Measurements from ENCODE around the gene SIN3B.
"Not testable (repeated sequence)": the region's sequence is repeated elsewhere in the genome, so short reads cannot be mapped to it uniquely, and the experiment has no call there.

The SIN3B gene

GRCh38 chr19:16868423-16869130 lies 39.4 kb downstream of the SIN3B start:
- DNase-seq, result no peak

GRCh38 chr19:16869331-16869972 lies 40.3 kb downstream of the SIN3B start:
- no peak for DNase-seq

DNA sequence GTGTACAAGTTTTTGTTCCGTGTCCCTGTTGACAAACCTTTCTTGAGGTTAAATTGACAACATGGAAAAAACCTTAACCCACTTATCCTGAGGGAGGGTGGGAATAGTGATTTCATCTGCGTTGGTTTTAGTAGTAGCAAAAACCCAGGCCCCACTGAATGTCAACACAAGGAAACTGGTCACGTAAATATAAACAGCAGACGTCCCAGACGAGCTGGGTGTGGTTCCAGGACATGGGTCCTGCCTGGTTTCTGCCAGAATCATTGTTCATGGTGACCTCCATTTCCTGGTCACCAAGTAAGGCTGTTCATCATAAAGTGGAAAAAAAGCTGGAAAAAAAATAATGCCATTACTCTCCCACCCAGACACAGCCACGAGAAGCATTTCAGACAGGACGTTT lies 42.7 kb downstream of the SIN3B start:
- DNase-seq, result no peak

DNA sequence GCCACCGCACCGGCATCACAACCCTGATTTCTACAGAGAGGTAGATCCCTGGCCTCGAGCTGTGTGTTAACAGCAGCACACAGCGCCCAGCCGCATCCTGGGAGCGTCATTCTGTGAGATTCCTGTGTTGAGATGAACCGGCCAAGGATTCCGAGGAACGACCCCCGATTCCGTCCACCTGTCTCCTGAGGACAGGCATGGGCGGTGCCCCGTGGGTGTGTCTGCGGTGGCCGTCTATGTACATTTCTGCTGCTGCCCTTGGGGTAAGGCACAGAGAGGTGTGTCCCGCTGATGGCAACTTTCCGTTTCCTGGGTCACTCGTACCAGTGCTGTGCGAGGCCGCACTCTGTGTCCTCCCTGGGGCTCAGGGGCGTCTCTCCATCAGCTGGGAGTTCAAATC lies 43.5 kb downstream of the SIN3B start:
- no peak for DNase-seq

DNA sequence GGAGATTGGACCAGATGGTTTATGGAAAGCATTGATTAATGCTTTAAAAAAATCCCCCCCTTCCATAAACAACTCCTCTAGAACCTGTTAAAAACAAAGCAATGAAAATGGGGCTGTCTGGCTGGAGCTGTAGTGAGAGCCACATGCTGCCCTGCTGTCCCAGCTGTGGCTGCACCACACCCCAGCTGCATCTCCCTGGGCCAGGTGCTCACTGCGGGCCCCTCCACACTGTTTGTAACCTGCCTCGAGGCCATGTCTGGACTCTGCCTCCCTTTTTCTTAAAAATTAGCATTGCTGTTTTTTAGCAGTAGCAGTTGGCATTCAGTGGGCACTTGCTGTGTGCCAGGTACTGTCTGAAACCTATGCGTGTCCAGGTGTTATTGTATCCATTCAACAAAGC lies 44.4 kb downstream of the SIN3B start:
- no peak for DNase-seq

GRCh38 chr19:16874250-16874977 lies 45.2 kb downstream of the SIN3B start:
- DNase-seq, result no peak

DNA sequence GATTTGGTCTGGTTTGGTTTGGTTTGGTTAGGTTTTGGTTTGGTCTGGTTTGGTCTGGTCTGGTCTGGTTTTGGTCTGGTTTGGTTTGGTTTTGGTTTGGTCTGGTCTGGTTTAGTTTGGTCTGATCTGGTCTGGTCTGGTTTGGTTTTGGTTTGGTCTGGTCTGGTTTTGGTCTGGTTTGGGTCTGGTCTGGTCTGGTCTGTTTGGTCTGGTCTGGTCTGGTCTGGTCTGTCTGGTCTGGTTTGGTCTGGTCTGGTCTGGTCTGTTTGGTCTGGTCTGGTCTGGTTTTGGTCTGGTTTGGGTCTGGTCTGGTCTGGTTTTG lies 45.7 kb downstream of the SIN3B start:
- not testable (repeated sequence) for DNase-seq

GRCh38 chr19:16875584-16876555 lies 46.7 kb downstream of the SIN3B start:
- no peak for DNase-seq

DNA sequence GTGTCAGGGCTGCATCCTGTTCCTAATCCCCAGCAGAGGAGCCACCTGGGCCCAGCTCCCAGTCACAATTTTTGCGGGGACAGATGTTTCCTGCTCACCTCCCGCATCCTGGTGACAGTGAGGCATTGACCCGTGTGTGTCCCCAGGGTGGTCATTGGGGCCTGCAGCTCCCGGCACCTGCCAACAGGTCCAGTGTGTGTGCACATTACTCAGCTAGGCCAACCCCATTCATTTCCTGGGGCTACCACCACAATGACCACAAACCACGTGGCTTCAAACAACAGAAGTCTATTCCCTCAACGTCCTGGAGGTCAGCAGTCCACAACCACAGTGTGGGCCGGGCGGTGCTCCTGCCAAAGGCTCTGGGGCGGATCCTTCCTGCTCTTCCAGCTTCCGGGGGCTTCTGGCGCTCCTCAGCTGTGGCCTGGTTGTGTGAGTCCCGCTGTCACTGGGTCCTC lies 47.7 kb downstream of the SIN3B start:
- DNase-seq, result no peak

DNA sequence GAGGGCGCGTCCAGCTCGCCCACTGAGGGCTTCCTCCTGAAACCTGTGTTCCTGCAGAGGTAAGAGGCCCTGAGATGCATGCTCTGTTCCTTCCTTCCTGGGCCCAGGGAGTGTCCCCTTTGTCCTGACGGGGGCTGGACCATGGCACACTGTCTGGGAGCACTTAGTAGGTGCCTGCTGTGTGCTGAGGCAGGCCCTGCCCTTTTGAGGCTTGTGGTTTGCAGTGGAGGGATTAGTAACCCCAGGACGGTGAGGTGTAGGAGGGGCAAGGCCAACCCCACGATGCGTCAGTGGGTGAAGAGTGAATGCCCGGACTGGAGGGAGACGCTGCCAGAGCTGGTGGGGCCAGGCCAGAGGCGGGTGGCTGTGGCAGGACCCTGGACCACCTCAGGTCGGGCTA lies 48.4 kb downstream of the SIN3B start:
- DNase-seq, result no peak

DNA sequence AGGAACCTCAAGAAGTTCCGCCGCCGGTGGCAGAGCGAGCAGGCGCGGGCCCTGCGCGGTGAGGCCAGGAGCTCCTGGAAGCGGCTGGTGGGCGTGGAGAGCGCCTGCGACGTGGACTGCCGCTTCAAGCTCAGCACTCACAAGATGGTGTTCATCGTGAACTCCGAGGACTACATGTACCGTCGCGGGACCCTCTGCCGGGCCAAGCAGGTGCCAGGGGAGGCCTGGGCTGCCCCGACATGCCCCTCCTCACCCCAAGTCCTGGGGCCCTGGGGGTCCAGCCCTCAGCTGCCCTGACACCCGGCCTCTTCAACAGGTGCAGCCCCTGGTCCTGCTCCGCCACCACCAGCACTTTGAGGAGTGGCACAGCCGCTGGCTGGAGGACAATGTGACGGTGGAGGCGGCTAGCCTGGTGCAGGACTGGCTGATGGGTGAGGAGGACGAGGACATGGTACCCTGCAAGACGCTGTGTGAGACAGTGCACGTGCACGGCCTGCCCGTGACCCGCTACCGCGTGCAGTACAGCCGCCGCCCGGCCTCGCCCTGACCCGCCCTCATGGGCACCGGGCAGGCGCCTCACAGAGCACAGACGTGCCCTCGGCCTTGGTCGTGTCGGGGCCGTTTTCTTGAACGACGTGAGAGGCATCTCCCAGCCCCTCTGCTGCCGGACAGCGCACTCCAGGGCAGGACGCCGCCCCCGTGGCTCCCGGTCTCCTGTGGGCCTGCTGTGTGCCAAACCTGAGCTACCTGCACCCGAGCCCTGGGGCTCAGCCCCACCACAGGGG lies 49.2 kb downstream of the SIN3B start:
- no peak for DNase-seq

DNA sequence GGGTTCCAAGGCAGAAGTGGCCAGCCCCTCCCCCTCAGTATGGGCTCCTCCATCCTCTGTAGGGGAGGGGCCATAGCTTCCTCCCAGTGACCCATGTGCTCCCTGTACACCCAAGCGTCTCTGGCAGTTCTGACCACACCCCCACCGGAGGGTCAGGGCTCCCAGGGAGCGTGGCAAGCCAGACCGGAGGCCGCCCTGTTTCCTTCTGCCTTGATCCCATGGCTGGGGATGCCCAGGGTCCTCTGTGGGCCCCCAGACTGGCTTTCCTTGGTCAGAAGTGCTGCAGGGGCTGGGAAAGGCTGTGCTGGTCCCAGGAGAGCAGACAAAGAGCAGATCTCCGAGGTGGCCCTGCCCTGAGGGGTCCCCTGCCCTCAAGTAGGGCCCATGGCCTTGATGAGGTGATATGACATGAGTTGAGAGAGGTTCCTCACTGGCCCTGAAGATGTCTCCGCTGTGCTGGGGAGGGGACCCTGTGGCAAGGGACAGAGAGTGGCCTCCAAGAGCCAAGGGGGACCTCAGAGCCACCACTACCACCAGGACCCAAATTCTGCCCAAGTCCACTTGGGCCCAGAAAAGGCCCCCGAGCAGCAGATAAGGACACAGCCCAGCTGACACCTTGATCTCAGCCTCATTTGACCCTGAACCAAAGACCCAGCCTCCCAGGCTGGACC lies 51.8 kb downstream of the SIN3B start:
- no peak for DNase-seq

DNA sequence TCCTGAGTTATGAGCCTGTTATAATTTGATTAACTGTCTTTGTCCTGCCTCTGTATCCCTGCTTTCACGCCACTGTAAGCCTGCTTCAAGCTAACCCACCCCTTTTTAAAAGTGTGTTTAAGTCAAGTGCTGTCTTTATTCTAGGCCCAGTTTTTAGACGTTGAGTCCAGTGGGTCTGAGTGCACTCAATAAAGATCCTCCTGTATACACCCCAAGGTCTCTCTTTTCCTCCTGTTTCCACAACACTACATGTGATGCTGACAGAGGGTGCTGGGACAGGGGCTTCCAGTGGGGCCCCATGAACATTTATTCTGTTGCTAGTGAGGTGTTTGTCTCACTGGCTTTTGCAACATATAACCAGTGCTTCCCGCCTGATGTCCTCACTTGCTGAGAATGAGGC lies 52.9 kb downstream of the SIN3B start:
- DNase-seq, result no peak

- DNase-seq, result no peak
Measured at GRCh38 chr19:16883522-16883921, 54.3 kb downstream of the SIN3B start.

GRCh38 chr19:16885166-16885565 lies 56.0 kb downstream of the SIN3B start:
- no peak for DNase-seq

DNA sequence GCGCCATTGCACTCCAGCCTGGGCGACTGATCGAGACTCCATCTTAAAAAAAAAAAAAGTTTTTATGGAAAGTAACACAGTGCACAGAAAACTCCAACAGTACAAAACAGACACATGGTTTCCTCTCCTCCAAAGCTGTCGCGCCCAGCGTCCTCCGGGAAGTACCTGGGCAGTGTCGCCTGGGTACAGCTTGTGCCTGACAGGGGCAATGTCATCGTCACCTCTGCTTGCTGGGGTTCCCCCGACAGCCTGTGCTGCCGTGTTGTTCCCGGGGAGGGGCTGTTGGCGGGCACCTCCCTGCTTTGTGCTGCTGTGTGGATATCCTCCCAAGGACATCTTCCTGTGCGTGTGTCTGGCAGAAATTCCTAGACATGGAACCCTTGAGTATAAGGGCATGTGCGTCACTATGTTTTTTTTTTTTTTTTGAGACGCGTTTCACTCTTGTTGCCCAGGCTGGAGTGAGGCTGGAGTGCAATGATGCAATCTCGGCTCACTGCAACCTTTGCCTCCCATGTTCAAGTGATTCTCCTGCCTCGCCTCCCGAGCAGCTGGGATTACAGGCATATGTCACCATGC lies 57.2 kb downstream of the SIN3B start:
- no peak for DNase-seq

- DNase-seq, result no peak
Measured at GRCh38 chr19:16887353-16888265, 58.4 kb downstream of the SIN3B start.

GRCh38 chr19:16888629-16889365 lies 59.6 kb downstream of the SIN3B start, which contains the start of gene F2RL3:
TSS of gene F2RL3 (plus strand) at chr19:16888999. CDS start at chr19:16889190, 191 bp downstream.
- no peak for DNase-seq

GRCh38 chr19:16889366-16889882 lies 60.2 kb downstream of the SIN3B start:
- DNase-seq, result peak; percentile 39 to 67
